H9 (cell line): Measurements from ENCODE around the gene ANKRD17. TPM values are rescaled to one million over a fixed set of nuclear protein-coding genes. Genes with fewer than 3 reads are reported as not detected.

Experiments used
- DNase-seq: peaks from one replicate; pipeline ENCODE4 v3.0.0-alpha.2; 2017
- H2AFZ ChIP-seq: one replicate; pipeline ENCODE4 v1.6.1; 2013; ENCODE audit warnings: mild to moderate bottlenecking, low read length, control low read depth, moderate library complexity
- H2AK5ac ChIP-seq: 2 replicates; pipeline ENCODE4 v1.6.1; 2013; ENCODE audit warnings: low read length, control low read depth, mixed read lengths; ENCODE audit not compliant: insufficient read length
- H2BK120ac ChIP-seq: one replicate; pipeline ENCODE4 v1.6.1; 2013; ENCODE audit warnings: low read depth, mild to moderate bottlenecking, low read length, control low read depth, inconsistent platforms; ENCODE audit not compliant: poor library complexity, severe bottlenecking
- H2BK12ac ChIP-seq: 2 replicates; pipeline ENCODE4 v1.6.1; 2013; ENCODE audit warnings: low read length, control low read depth, mixed read lengths, low read depth; ENCODE audit not compliant: insufficient read length
- H2BK15ac ChIP-seq: 2 replicates; pipeline ENCODE4 v1.6.1; 2013; ENCODE audit warnings: low read depth, low read length, control low read depth
- H2BK20ac ChIP-seq: one replicate; pipeline ENCODE4 v1.6.1; 2013; ENCODE audit warnings: low read depth, mild to moderate bottlenecking, low read length, control low read depth, inconsistent platforms; ENCODE audit not compliant: poor library complexity, severe bottlenecking
- H2BK5ac ChIP-seq: 2 replicates; pipeline ENCODE4 v1.6.1; 2013; ENCODE audit warnings: low read length, control low read depth, mixed read lengths; ENCODE audit not compliant: insufficient read length
- H3K14ac ChIP-seq: 2 replicates; pipeline ENCODE4 v1.6.1; 2013; ENCODE audit warnings: low read length, control low read depth; ENCODE audit not compliant: insufficient read depth
- H3K18ac ChIP-seq: 2 replicates; pipeline ENCODE4 v1.6.1; 2013; ENCODE audit warnings: low read depth, mild to moderate bottlenecking, mixed read lengths, low read length, control low read depth; ENCODE audit not compliant: insufficient read length
- H3K23ac ChIP-seq: 2 replicates; pipeline ENCODE4 v1.6.1; 2013; ENCODE audit warnings: low read length, control low read depth, mixed read lengths, low read depth; ENCODE audit not compliant: insufficient read length
- H3K23me2 ChIP-seq: 2 replicates; pipeline ENCODE4 v1.6.1; 2013; ENCODE audit warnings: low read depth, mild to moderate bottlenecking, mixed read lengths, low read length, control low read depth; ENCODE audit not compliant: insufficient read length, poor library complexity, severe bottlenecking
- H3K27ac ChIP-seq: 2 replicates; pipeline ENCODE4 v1.5.1; 2013; ENCODE audit warnings: low read length, control low read depth, mixed read lengths, low read depth; ENCODE audit not compliant: insufficient read length
- H3K27me3 ChIP-seq: 2 replicates; pipeline ENCODE4 v1.6.1; 2013; ENCODE audit warnings: low read length, control low read depth, inconsistent platforms; ENCODE audit not compliant: insufficient read depth
- H3K4ac ChIP-seq: 2 replicates; pipeline ENCODE4 v1.6.1; 2013; ENCODE audit warnings: low read depth, mild to moderate bottlenecking, control low read depth, inconsistent platforms, low read length, moderate library complexity
- H3K4me1 ChIP-seq: 2 replicates; pipeline ENCODE4 v1.6.1; 2013; ENCODE audit warnings: low read length, control low read depth, inconsistent platforms; ENCODE audit not compliant: insufficient read depth
- H3K4me2 ChIP-seq: 2 replicates; pipeline ENCODE4 v1.6.1; 2013; ENCODE audit warnings: low read length, control low read depth, mixed read lengths; ENCODE audit not compliant: insufficient read length, insufficient read depth
- H3K56ac ChIP-seq: 2 replicates; pipeline ENCODE4 v1.6.1; 2013; ENCODE audit warnings: low read depth, mild to moderate bottlenecking, mixed read lengths, low read length, control low read depth; ENCODE audit not compliant: insufficient read length
- H3K79me1 ChIP-seq: 2 replicates; pipeline ENCODE4 v1.6.1; 2013; ENCODE audit warnings: low read depth, mild to moderate bottlenecking, moderate library complexity, low read length, control low read depth, inconsistent platforms; ENCODE audit not compliant: insufficient read depth, poor library complexity, severe bottlenecking
- H3K79me2 ChIP-seq: 2 replicates; pipeline ENCODE4 v1.6.1; 2013; ENCODE audit warnings: low read length, control low read depth, inconsistent platforms; ENCODE audit not compliant: insufficient read depth
- H3K9ac ChIP-seq: 2 replicates; pipeline ENCODE4 v1.6.1; 2013; ENCODE audit warnings: low read length, control low read depth, mixed read lengths; ENCODE audit not compliant: insufficient read length; ENCODE audit errors: extremely low read depth
- H3K9me3 ChIP-seq: one replicate; pipeline ENCODE4 v1.6.1; 2013; ENCODE audit warnings: low read depth, low read length, inconsistent platforms; ENCODE audit not compliant: control insufficient read depth
- H3T11ph ChIP-seq: one replicate; pipeline ENCODE4 v1.6.1; 2013; ENCODE audit warnings: mild to moderate bottlenecking, low read length, control low read depth, inconsistent platforms
- H4K20me1 ChIP-seq: one replicate; pipeline ENCODE4 v1.6.1; 2013; ENCODE audit not compliant: control insufficient read depth, insufficient read length, insufficient read depth
- H4K5ac ChIP-seq: 2 replicates; pipeline ENCODE4 v1.6.1; 2013; ENCODE audit warnings: low read depth, mild to moderate bottlenecking, mixed read lengths, low read length, control low read depth; ENCODE audit not compliant: insufficient read length
- H4K8ac ChIP-seq: replicated peaks from 2 replicates; pipeline ENCODE4 v1.6.1; 2013; ENCODE audit warnings: low read length, control low read depth, mixed read lengths, low read depth; ENCODE audit not compliant: insufficient read length
- H4K91ac ChIP-seq: 2 replicates; pipeline ENCODE4 v1.6.1; 2013; ENCODE audit warnings: low read depth, mild to moderate bottlenecking, moderate library complexity, mixed read lengths, low read length, control low read depth; ENCODE audit not compliant: insufficient read length
- H3K27ac Mint-ChIP-seq, 3 experiments: 2 replicates in 2 of 3; 3 replicates in 1 of 3; pipeline ENCODE4 v1.8.0; 2020 to 2021; ENCODE audit warnings: mixed read lengths in 3 of 3, mild to moderate bottlenecking in 1 of 3, moderate library complexity in 1 of 3
- H3K27me3 Mint-ChIP-seq: 2 replicates; pipeline ENCODE4 v1.8.0; 2021; ENCODE audit warnings: low read depth, mild to moderate bottlenecking, moderate library complexity, mixed read lengths
- H3K36me3 Mint-ChIP-seq, 3 experiments: 2 replicates in 2 of 3; 3 replicates in 1 of 3; pipeline ENCODE4 v1.8.0; 2020 to 2021; ENCODE audit warnings: low read depth in 3 of 3, mixed read lengths in 3 of 3; ENCODE audit not compliant: insufficient read depth in 1 of 3
- H3K4me1 Mint-ChIP-seq, 2 experiments: 2 replicates each; pipeline ENCODE4 v1.8.0; 2020; ENCODE audit warnings: mixed read lengths in 2 of 2
- H3K4me3 Mint-ChIP-seq, 2 experiments: 2 replicates in 1 of 2; 3 replicates in 1 of 2; pipeline ENCODE4 v1.8.0; 2020 to 2021; ENCODE audit warnings: mild to moderate bottlenecking in 2 of 2, mixed read lengths in 2 of 2, moderate library complexity in 1 of 2
- H3K9me3 Mint-ChIP-seq, 2 experiments: 2 replicates in 1 of 2; 3 replicates in 1 of 2; pipeline ENCODE4 v1.8.0; 2020; ENCODE audit warnings: mild to moderate bottlenecking in 2 of 2, mixed read lengths in 2 of 2, moderate library complexity in 1 of 2
- CTCF ChIP-seq: fragments of 200-600 bp; sonication (generic); conservative IDR thresholded peaks from 3 replicates; pipeline ENCODE4 v1.8.0; 2021; ENCODE audit warnings: antibody characterized with exemption, mild to moderate bottlenecking
- WGBS: extraction: QIAGEN DNeasy Blood & Tissue Kit; methylation state at CpG from one replicate; pipeline ENCODE4 v1.1.7; 2013; ENCODE audit warnings: missing lambda C conversion rate, low lambda C conversion rate, mixed read lengths; ENCODE audit not compliant: insufficient read length; ENCODE audit errors: extremely low coverage; 5-methylcytosine and 5-hydroxymethylcytosine counted together
- total RNA-seq: library from RNA; stranded (reverse); gene quantifications from 2 replicates; pipeline ENCODE4 v1.2.1, GENCODE V29; 2021

Gene ANKRD17
- total RNA-seq, 1 experiment from 2014 or later: 82.4 TPM

GRCh38 chr4:73137121-73137520, 121.5 kb downstream of the ANKRD17 start:
- Histone ChIP-seq H2BK20ac (no peak overlapping the region), H3K18ac (no peak overlapping the region), H4K20me1 (no peaks in the 10 kb centered on the region), H3K79me2 (no peaks in the 10 kb centered on the region), H2AFZ (no peak overlapping the region), H4K91ac (no peak overlapping the region), H2BK5ac (no peak overlapping the region), H3K14ac (no peak overlapping the region), H3K9me3 (no peaks in the 10 kb centered on the region), H3K23me2 (no peaks in the 10 kb centered on the region), H3K4ac (no peak overlapping the region), H4K5ac (no peak overlapping the region), H2BK15ac (no peak overlapping the region), H3T11ph (no peak overlapping the region), H3K56ac (no peak overlapping the region), H2BK12ac (no peak overlapping the region), H3K23ac (no peak overlapping the region), H4K8ac (no peak overlapping the region), H3K4me1 (no peaks in the 10 kb centered on the region), H3K9ac (no peak overlapping the region), H2AK5ac (no peak overlapping the region), H3K4me2 (no peak overlapping the region), H3K79me1 (no peaks in the 10 kb centered on the region), H2BK120ac (no peak overlapping the region), H3K27ac (no peak overlapping the region), H3K27me3 (no peaks in the 10 kb centered on the region)
- Mint-ChIP-seq H3K9me3 (no peaks in the 10 kb centered on the region), H3K27me3 (no peaks in the 10 kb centered on the region), H3K4me1 (no peaks in the 10 kb centered on the region), H3K27ac (peak overlapping the region in 1 of 3 experiments; percentile 7; a peak in 2 of 7 replicates), H3K4me3 (no peak overlapping the region), H3K36me3 (peaks cover 14 to 65% (median 56%) of the 10 kb centered on the region in 3 experiments; a peak in 6 of 7 replicates)
- no peak for DNase-seq
- WGBS: no CpG with 5 or more reads among the region's 2 CpGs
- TF ChIP-seq CTCF: no peak
